Vagina (tissue), 2 donors: ENCODE data around the gene TSNAXIP1. TPM values are rescaled to one million over a fixed set of nuclear protein-coding genes. Genes with fewer than 3 reads are reported as not detected.

Source experiments
- DNase-seq, 2 donors: peaks; one replicate each; pipeline ENCODE4 v3.0.0-alpha.2; 2017; ENCODE audit errors: extremely low spot score in 2 of 2
- H3K27ac ChIP-seq: fragments of 200-600 bp; sonication (generic); one replicate; pipeline ENCODE4 v1.5.1; 2019
- H3K27me3 ChIP-seq: fragments of 200-600 bp; sonication (generic); one replicate; pipeline ENCODE4 v1.5.1; 2019
- H3K36me3 ChIP-seq, 2 donors: fragments of 200-600 bp; sonication (generic); one replicate each; pipeline ENCODE4 v1.5.1; 2017 to 2019
- H3K4me1 ChIP-seq: fragments of 200-600 bp; sonication (generic); one replicate; pipeline ENCODE4 v1.5.1; 2019
- H3K4me3 ChIP-seq, 2 donors: fragments of 200-600 bp; sonication (generic); 1 replicate in 1 of 2; 2 replicates in 1 of 2; pipeline ENCODE4 v1.5.1; 2016 to 2019
- H3K9me3 ChIP-seq: fragments of 200-600 bp; sonication (generic); one replicate; pipeline ENCODE4 v1.5.1; 2019
- CTCF ChIP-seq, 3 experiments: fragments of 450-650 bp in 2 of 3; fragments of 200-600 bp in 1 of 3; sonication (generic) in 1 of 3; IDR thresholded peaks; one replicate each; pipeline ENCODE4 v1.5.1; 2017 to 2019; ENCODE audit warnings: antibody characterized with exemption in 3 of 3, mild to moderate bottlenecking in 2 of 3, moderate library complexity in 2 of 3
- POLR2A ChIP-seq, 2 donors: fragments of 450-650 bp; IDR thresholded peaks; one replicate each; pipeline ENCODE4 v1.6.1; 2017; ENCODE audit warnings: antibody characterized with exemption in 2 of 2, mild to moderate bottlenecking in 2 of 2, moderate library complexity in 2 of 2
- POLR2AphosphoS5 ChIP-seq, 2 donors: sonication (generic); formaldehyde crosslinking; IDR thresholded peaks; one replicate each; pipeline ENCODE4 v1.9.0; 2017; ENCODE audit warnings: antibody characterized with exemption in 2 of 2, mild to moderate bottlenecking in 2 of 2, low read depth in 1 of 2; ENCODE audit not compliant: insufficient read depth in 1 of 2
- intact Hi-C: fragments of 100-400 bp; cut with DNase I; formaldehyde crosslinking; loops from one replicate; pipeline ENCODE4 v1.15.1; 2023
- total RNA-seq: library from RNA; depleted of rRNA; stranded (reverse); fragments of >200 nt; gene quantifications from one replicate; pipeline ENCODE4 v1.2.3, GENCODE V29; 2016

The TSNAXIP1 gene
- total RNA-seq, 1 donor from 2014 or later, result not detected

- H3K4me3 ChIP-seq, result no peak overlapping the region
- no peak for TF ChIP-seq CTCF (IDR thresholded peaks at IDR 0.05)
- no peaks in the 10 kb centered on the region for H3K9me3 ChIP-seq
- no peaks in the 10 kb centered on the region for H3K27me3 ChIP-seq
- intact Hi-C loops, result no loop called here
- H3K36me3 ChIP-seq, result peaks cover 0 to 13% of the 10 kb centered on the region in 2 donors
- DNase-seq, result no peak
- H3K4me1 ChIP-seq, result peaks cover 33% of the 10 kb centered on the region
- no peak overlapping the region for H3K27ac ChIP-seq
These were observed 31.4 kb upstream of the TSNAXIP1 start for GRCh38 chr16:67775273-67775672.

GRCh38 chr16:67779256-67780014 is 27.3 kb upstream of the TSNAXIP1 start:
- Histone ChIP-seq H3K4me1 (peaks cover 37% of the 10 kb centered on the region), H3K27me3 (no peaks in the 10 kb centered on the region), H3K9me3 (no peaks in the 10 kb centered on the region), H3K36me3 (no peaks in the 10 kb centered on the region), H3K4me3 (no peak overlapping the region), H3K27ac (no peak overlapping the region)
- no peak for DNase-seq
- intact Hi-C loops, result no loop called here
- TF ChIP-seq POLR2A (IDR thresholded peaks at IDR 0.05), result no peak
- peak in 1 of 2 donors; percentile 21 for TF ChIP-seq POLR2AphosphoS5 (IDR thresholded peaks at IDR 0.05; ENCODE audit: insufficient read depth in 1 of 2, low read depth in 1 of 2)

GRCh38 chr16:67780847-67781564 is 25.7 kb upstream of the TSNAXIP1 start:
- H3K27ac ChIP-seq, result no peak overlapping the region
- no peak for TF ChIP-seq POLR2A (IDR thresholded peaks at IDR 0.05)
- TF ChIP-seq CTCF (IDR thresholded peaks at IDR 0.05), result no peak
- TF ChIP-seq POLR2AphosphoS5 (IDR thresholded peaks at IDR 0.05; ENCODE audit: insufficient read depth in 1 of 2, low read depth in 1 of 2), result no peak
- no peaks in the 10 kb centered on the region for H3K27me3 ChIP-seq
- H3K36me3 ChIP-seq, result no peaks in the 10 kb centered on the region
- no peaks in the 10 kb centered on the region for H3K9me3 ChIP-seq
- intact Hi-C loops, result no loop called here
- H3K4me1 ChIP-seq, result peaks cover 35% of the 10 kb centered on the region
- DNase-seq, result no peak
- H3K4me3 ChIP-seq, result no peak overlapping the region

- H3K27me3 ChIP-seq, result no peaks in the 10 kb centered on the region
- H3K27ac ChIP-seq, result no peak overlapping the region
- no peaks in the 10 kb centered on the region for H3K9me3 ChIP-seq
- intact Hi-C loops, result no loop called here
- DNase-seq, result no peak
- TF ChIP-seq POLR2AphosphoS5 (IDR thresholded peaks at IDR 0.05; ENCODE audit: insufficient read depth in 1 of 2, low read depth in 1 of 2) (no peak), CTCF (IDR thresholded peaks at IDR 0.05) (no peak), POLR2A (IDR thresholded peaks at IDR 0.05) (no peak)
- peaks cover 35% of the 10 kb centered on the region for H3K4me1 ChIP-seq
- no peak overlapping the region for H3K4me3 ChIP-seq
- no peaks in the 10 kb centered on the region for H3K36me3 ChIP-seq
These were observed 25.1 kb upstream of the TSNAXIP1 start for GRCh38 chr16:67781565-67781921.

GRCh38 chr16:67782567-67783352 is 23.9 kb upstream of the TSNAXIP1 start:
- Histone ChIP-seq H3K4me3 (no peak overlapping the region), H3K4me1 (peaks cover 35% of the 10 kb centered on the region), H3K27me3 (no peaks in the 10 kb centered on the region), H3K36me3 (no peaks in the 10 kb centered on the region), H3K27ac (peak overlapping the region; percentile 63), H3K9me3 (no peaks in the 10 kb centered on the region)
- no peak for TF ChIP-seq POLR2AphosphoS5 (IDR thresholded peaks at IDR 0.05; ENCODE audit: insufficient read depth in 1 of 2, low read depth in 1 of 2)
- no peak for TF ChIP-seq POLR2A (IDR thresholded peaks at IDR 0.05)
- TF ChIP-seq CTCF (IDR thresholded peaks at IDR 0.05), result no peak
- no peak for DNase-seq
- intact Hi-C loops, result no loop called here
